ENCODE results near the gene GRK6. TPM values are rescaled to one million over a fixed set of nuclear protein-coding genes. Genes with fewer than 3 reads are reported as not detected.

The GRK6 gene
- total and polyA plus RNA-seq, 9 of the 15 experiments (the other 6 are each of a cell fraction or from before 2014, with no cell fraction given): 0.63 to 122 (median 44.5) TPM

GRCh38 chr5:177427211-177427822, 841 bp downstream of the GRK6 start (continued):
- peak; percentile 37; the same call in 1 of the 2 replicates for TF ChIP-seq CEBPG (CRISPR knock-in tag; IDR thresholded peaks at IDR 0.05)
- no peak for TF ChIP-seq CEBPG (tag; conservative IDR thresholded peaks at IDR 0.05 in 1 of 2, IDR thresholded peaks at IDR 0.05 in 1 of 2)
- TF ChIP-seq RBM22 (IDR thresholded peaks at IDR 0.05; ENCODE audit: low read depth, low read length, poor library complexity, severe bottlenecking): no peak
- TF ChIP-seq EP400 (IDR thresholded peaks at IDR 0.05): 0 out of 2 replicates have a peak, but pooled peaks have one; percentile 68
- TF ChIP-seq CREBBP (IDR thresholded peaks at IDR 0.05; ENCODE audit: low read depth, low read length): no peak
- TF ChIP-seq FOXP1 (CRISPR knock-in tag; IDR thresholded peaks at IDR 0.05): peak; percentile 53; the same call in 1 of the 2 replicates
- no peak for TF ChIP-seq PHTF2 (CRISPR knock-in tag; IDR thresholded peaks at IDR 0.05)
- TF ChIP-seq CREB1 (IDR thresholded peaks at IDR 0.05): no peak
- TF ChIP-seq CREB1 (CRISPR knock-in tag; IDR thresholded peaks at IDR 0.05): peak; percentile 27
- 0 out of 2 replicates have a peak, but pooled peaks have one; percentile 8 for TF ChIP-seq RNF2 (IDR thresholded peaks at IDR 0.05)
- 0 out of 2 replicates have a peak, but pooled peaks have one; percentile 52 for TF ChIP-seq ZNF143 (CRISPR knock-in tag; IDR thresholded peaks at IDR 0.05)
- no peak for TF ChIP-seq STAT5A (IDR thresholded peaks at IDR 0.05; ENCODE audit: borderline replicate concordance, low read length)
- TF ChIP-seq, protein P1, sequence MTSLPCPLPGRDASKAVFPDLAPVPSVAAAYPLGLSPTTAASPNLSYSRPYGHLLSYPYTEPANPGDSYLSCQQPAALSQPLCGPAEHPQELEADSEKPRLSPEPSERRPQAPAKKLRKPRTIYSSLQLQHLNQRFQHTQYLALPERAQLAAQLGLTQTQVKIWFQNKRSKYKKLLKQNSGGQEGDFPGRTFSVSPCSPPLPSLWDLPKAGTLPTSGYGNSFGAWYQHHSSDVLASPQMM (CRISPR knock-in tag; IDR thresholded peaks at IDR 0.05): no peak
- TF ChIP-seq SPI1 (IDR thresholded peaks at IDR 0.05; ENCODE audit: borderline replicate concordance, low read depth, low read length): no peak
- TF ChIP-seq CHD4 (IDR thresholded peaks at IDR 0.05; ENCODE audit: insufficient read depth, insufficient replicate concordance, low read depth, low read length, poor library complexity, severe bottlenecking): no peak
- TF ChIP-seq SUPT5H (IDR thresholded peaks at IDR 0.05): peak; percentile 55; the same call in 1 of the 2 replicates
- no peak for TF ChIP-seq MED1 (CRISPR knock-in tag; IDR thresholded peaks at IDR 0.05; ENCODE audit: borderline replicate concordance)
- TF ChIP-seq ZNF407 (IDR thresholded peaks at IDR 0.05; ENCODE audit: low read depth): no peak
- no peak for TF ChIP-seq ATF2 (CRISPR knock-in tag; IDR thresholded peaks at IDR 0.05)
- TF ChIP-seq ZNF347 (CRISPR knock-in tag; IDR thresholded peaks at IDR 0.05; ENCODE audit: low read depth): no peak

All from K562 (cell line).